ENCODE measurements around the gene RBM19.

GRCh38 chr12:113852695-113853490 is 113.2 kb downstream of the RBM19 start:
- TF ChIP-seq, protein P1, sequence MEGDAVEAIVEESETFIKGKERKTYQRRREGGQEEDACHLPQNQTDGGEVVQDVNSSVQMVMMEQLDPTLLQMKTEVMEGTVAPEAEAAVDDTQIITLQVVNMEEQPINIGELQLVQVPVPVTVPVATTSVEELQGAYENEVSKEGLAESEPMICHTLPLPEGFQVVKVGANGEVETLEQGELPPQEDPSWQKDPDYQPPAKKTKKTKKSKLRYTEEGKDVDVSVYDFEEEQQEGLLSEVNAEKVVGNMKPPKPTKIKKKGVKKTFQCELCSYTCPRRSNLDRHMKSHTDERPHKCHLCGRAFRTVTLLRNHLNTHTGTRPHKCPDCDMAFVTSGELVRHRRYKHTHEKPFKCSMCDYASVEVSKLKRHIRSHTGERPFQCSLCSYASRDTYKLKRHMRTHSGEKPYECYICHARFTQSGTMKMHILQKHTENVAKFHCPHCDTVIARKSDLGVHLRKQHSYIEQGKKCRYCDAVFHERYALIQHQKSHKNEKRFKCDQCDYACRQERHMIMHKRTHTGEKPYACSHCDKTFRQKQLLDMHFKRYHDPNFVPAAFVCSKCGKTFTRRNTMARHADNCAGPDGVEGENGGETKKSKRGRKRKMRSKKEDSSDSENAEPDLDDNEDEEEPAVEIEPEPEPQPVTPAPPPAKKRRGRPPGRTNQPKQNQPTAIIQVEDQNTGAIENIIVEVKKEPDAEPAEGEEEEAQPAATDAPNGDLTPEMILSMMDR (IDR thresholded peaks at IDR 0.05; ENCODE audit: low read length) = no peak
- TF ChIP-seq EZH2phosphoT487 (IDR thresholded peaks at IDR 0.05; ENCODE audit: low read length) (no peak), EZH2 (optimal IDR thresholded peaks at IDR 0.05; ENCODE audit: low read depth, low read length) (no peak)
